H1 (cell line): ENCODE results near the gene FOXJ2.

Experiments used
- GABPA ChIP-seq: IDR thresholded peaks from 2 replicates; pipeline ENCODE4 v1.6.1; 2011; ENCODE audit warnings: mild to moderate bottlenecking, low read length, moderate library complexity, borderline replicate concordance; ENCODE audit not compliant: insufficient read depth
- RFX5 ChIP-seq: IDR thresholded peaks from 2 replicates; pipeline ENCODE4 v1.6.1; 2011; ENCODE audit warnings: low read depth, low read length, improper control_type of control experiment, borderline replicate concordance
- SIN3A ChIP-seq, 2 experiments: IDR thresholded peaks in 1 of 2; conservative IDR thresholded peaks in 1 of 2; 2 replicates each; pipeline ENCODE4 v1.6.1; 2011 to 2012; ENCODE audit warnings: low read length in 2 of 2, improper control_type of control experiment in 1 of 2, low read depth in 1 of 2, mild to moderate bottlenecking in 1 of 2
- TF ChIP-seq, protein P1 (sequence below), 3 experiments: IDR thresholded peaks; 1 replicate in 2 of 3; 2 replicates in 1 of 3; pipeline versions ENCODE4 v1.5.1 to v1.6.1; 2011; ENCODE audit warnings: low read length in 3 of 3, mild to moderate bottlenecking in 3 of 3, inconsistent platforms in 2 of 3, low read depth in 1 of 3, moderate library complexity in 1 of 3; ENCODE audit not compliant: insufficient read depth in 1 of 3; ENCODE audit errors: control extremely low read depth in 1 of 3

DNA sequence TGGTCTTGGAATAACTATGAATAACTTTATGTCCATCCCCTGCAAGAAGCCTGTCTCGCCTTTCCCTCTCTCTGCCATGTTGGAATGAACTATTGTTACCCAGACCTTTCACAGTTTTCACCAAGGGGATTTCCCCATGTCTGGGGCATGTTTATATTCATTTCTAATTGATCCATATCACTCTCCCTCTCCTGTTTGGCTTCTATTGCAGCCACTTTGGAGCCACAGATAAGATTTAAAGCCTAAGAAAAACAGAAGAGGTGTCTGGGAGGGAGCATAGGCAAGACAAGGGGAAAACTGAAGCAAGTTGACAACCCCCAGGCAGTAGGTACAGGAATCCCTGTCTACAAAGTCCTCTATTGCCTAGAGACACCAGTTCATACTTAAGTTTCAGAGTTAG is 41.0 kb upstream of the FOXJ2 start:
- TF ChIP-seq, protein P1, sequence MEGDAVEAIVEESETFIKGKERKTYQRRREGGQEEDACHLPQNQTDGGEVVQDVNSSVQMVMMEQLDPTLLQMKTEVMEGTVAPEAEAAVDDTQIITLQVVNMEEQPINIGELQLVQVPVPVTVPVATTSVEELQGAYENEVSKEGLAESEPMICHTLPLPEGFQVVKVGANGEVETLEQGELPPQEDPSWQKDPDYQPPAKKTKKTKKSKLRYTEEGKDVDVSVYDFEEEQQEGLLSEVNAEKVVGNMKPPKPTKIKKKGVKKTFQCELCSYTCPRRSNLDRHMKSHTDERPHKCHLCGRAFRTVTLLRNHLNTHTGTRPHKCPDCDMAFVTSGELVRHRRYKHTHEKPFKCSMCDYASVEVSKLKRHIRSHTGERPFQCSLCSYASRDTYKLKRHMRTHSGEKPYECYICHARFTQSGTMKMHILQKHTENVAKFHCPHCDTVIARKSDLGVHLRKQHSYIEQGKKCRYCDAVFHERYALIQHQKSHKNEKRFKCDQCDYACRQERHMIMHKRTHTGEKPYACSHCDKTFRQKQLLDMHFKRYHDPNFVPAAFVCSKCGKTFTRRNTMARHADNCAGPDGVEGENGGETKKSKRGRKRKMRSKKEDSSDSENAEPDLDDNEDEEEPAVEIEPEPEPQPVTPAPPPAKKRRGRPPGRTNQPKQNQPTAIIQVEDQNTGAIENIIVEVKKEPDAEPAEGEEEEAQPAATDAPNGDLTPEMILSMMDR (IDR thresholded peaks at IDR 0.05; ENCODE audit: control extremely low read depth in 1 of 3, insufficient read depth in 1 of 3, low read depth in 1 of 3, low read length in 3 of 3): no peak
- no peak for TF ChIP-seq RFX5
- TF ChIP-seq GABPA: no peak
- no peak for TF ChIP-seq SIN3A (conservative IDR thresholded peaks at IDR 0.05 in 1 of 2, IDR thresholded peaks at IDR 0.05 in 1 of 2; ENCODE audit: low read depth in 1 of 2, low read length in 2 of 2)
